Adrenal gland (tissue), 12 donors: ENCODE measurements around the gene PERM1. TPM values are rescaled to one million over a fixed set of nuclear protein-coding genes. Genes with fewer than 3 reads are reported as not detected.

Experiments used
- DNase-seq, 7 donors: peaks; one replicate each; pipeline ENCODE4 v3.0.0-alpha.2; 2019 to 2020
- H3K27ac ChIP-seq, 5 donors: fragments of 200-600 bp; sonication (generic) in 4 of 5; 1 replicate in 3 of 5; 2 replicates in 2 of 5; pipeline versions ENCODE4 v1.5.1 to v1.8.0; 2016 to 2020; ENCODE audit warnings: mild to moderate bottlenecking in 1 of 5
- H3K27me3 ChIP-seq: fragments of 200-600 bp; 2 replicates; pipeline ENCODE4 v1.8.0; 2021
- H3K36me3 ChIP-seq, 2 donors: fragments of 200-600 bp; replicated peaks in 1 of 2; 1 replicate in 1 of 2; 2 replicates in 1 of 2; pipeline versions ENCODE4 v1.5.1 to v1.8.0; 2018 to 2022
- H3K4me1 ChIP-seq, 2 donors: fragments of 200-600 bp; replicated peaks in 1 of 2; 1 replicate in 1 of 2; 2 replicates in 1 of 2; pipeline versions ENCODE4 v1.5.1 to v1.8.0; 2018 to 2021
- H3K4me3 ChIP-seq, 4 donors: fragments of 200-600 bp; sonication (generic) in 3 of 4; one replicate each; pipeline ENCODE4 v1.5.1; 2016 to 2018
- H3K9me3 ChIP-seq, 3 donors: fragments of 200-600 bp; sonication (generic) in 1 of 3; replicated peaks in 1 of 3; 1 replicate in 2 of 3; 2 replicates in 1 of 3; pipeline versions ENCODE4 v1.5.1 to v1.8.0; 2016 to 2021
- CTCF ChIP-seq, 6 experiments: fragments of 450-650 bp in 4 of 6; fragments of 200-600 bp in 2 of 6; sonication (generic) in 1 of 6; IDR thresholded peaks; 1 replicate in 5 of 6; 2 replicates in 1 of 6; pipeline versions ENCODE4 v1.5.1 to v1.8.0; 2016 to 2021; ENCODE audit warnings: antibody characterized with exemption in 6 of 6, mild to moderate bottlenecking in 2 of 6, moderate library complexity in 1 of 6
- POLR2A ChIP-seq, 2 donors: fragments of 450-650 bp; IDR thresholded peaks; one replicate each; pipeline ENCODE4 v1.6.1; 2017; ENCODE audit warnings: antibody characterized with exemption in 2 of 2, mild to moderate bottlenecking in 2 of 2, moderate library complexity in 1 of 2
- WGBS, 4 donors: extraction: QIAGEN DNeasy Blood & Tissue Kit in 2 of 4; methylation state at CpG; one replicate each; pipeline versions ENCODE4 v1.1.5 to v1.1.7; 2013 to 2017; 5-methylcytosine and 5-hydroxymethylcytosine counted together
- intact Hi-C, 2 donors: fragments of 100-400 bp; cut with DNase I; formaldehyde crosslinking; loops; one replicate each; pipeline versions ENCODE4 v1.14.1 to v1.15.0; 2022 to 2023
- polyA plus RNA-seq, 3 donors: library from polyadenylated mRNA; stranded (reverse); fragments of 200-250 nt in 2 of 3; fragments of 350-450 nt in 1 of 3; fragmentation: Illumina TruSeq in 1 of 3; extraction: RNeasy Lipid Tissue Mini Kit (QIAGEN cat#74804) in 1 of 3; gene quantifications; one replicate each; pipeline ENCODE4 v1.2.3, GENCODE V29; 2013 to 2014
- total RNA-seq, 9 donors: library from RNA; depleted of rRNA in 4 of 9; stranded (reverse); fragments of >200 nt in 4 of 9; fragments of 120-200 nt in 1 of 9; fragmentation: NEBNext Ultra II Directional in 1 of 9; extraction: Animal tissue kit (Norgen Biotek cat#: 25700) in 1 of 9; gene quantifications; one replicate each; pipeline versions ENCODE4 v1.1.0 to v1.2.4, GENCODE V29; 2013 to 2023
- donor health status: healthy with polysubstance abuse.
- donor health status: Bipolar disorder and iron deficiency.
- donor health status: DM: yes; HTN: yes; CAD: no.
- donor health status: DM: no; HTN: no; CAD: no.
- donor health status: DM: no; HTN: no; CAD: no.
- donor health status: DM: yes; HTN: yes; CAD: no.

Gene PERM1
- total and polyA plus RNA-seq, 12 donors: 0.13 to 0.88 (median 0.25) TPM; not detected in 5

DNA sequence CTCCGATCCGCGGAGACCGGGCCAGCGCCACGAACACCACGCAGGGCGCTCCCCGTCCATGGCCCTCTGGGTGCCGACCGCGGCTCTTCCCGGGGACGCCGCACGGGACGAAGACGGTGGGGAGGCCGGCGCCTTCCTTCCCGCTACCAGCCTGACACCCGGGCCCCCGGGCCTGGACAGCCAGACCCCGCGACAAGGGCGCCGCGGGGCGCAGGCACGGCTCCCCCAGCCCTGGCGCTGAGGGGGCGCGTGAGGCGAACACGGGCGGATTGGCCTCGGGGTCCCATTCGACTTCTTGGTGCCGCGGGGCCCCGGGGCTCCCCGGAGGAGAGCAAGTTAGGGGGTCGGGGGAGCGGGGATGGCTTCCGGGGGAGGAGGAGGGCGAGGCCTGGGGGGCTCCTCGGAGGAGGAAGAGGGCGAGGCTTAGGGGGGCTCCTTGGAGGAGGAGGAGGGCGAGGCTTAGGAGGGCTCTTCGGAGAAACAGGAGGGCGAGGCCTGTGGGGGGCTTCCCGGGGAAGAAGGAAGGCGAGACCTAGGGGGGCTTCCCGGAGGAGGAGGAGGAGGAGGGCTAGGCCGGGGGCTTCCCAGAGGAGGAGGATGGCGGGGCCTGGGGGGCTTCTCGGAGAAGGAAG, 22.0 kb downstream of the PERM1 start:
- WGBS, 4 donors: 21 to 24% (median 24%) methylated on average over 19 to 57 of the region's 57 CpGs; no CpG with 5 or more reads in 1 of the 4 donors
- Histone ChIP-seq H3K4me1 (peaks cover 17 to 20% of the 10 kb centered on the region in 2 donors), H3K27ac (peak overlapping the region in 1 of 5 donors; percentile 45), H3K4me3 (peak overlapping the region in 2 of 4 donors; percentile 34 to 99), H3K9me3 (no peaks in the 10 kb centered on the region), H3K36me3 (peaks cover 0 to 21% of the 10 kb centered on the region in 2 donors), H3K27me3 (no peaks in the 10 kb centered on the region)
- DNase-seq: no peak
- TF ChIP-seq CTCF (IDR thresholded peaks at IDR 0.05) (no peak), POLR2A (IDR thresholded peaks at IDR 0.05) (no peak)
- intact Hi-C loops: no loop called here

DNA sequence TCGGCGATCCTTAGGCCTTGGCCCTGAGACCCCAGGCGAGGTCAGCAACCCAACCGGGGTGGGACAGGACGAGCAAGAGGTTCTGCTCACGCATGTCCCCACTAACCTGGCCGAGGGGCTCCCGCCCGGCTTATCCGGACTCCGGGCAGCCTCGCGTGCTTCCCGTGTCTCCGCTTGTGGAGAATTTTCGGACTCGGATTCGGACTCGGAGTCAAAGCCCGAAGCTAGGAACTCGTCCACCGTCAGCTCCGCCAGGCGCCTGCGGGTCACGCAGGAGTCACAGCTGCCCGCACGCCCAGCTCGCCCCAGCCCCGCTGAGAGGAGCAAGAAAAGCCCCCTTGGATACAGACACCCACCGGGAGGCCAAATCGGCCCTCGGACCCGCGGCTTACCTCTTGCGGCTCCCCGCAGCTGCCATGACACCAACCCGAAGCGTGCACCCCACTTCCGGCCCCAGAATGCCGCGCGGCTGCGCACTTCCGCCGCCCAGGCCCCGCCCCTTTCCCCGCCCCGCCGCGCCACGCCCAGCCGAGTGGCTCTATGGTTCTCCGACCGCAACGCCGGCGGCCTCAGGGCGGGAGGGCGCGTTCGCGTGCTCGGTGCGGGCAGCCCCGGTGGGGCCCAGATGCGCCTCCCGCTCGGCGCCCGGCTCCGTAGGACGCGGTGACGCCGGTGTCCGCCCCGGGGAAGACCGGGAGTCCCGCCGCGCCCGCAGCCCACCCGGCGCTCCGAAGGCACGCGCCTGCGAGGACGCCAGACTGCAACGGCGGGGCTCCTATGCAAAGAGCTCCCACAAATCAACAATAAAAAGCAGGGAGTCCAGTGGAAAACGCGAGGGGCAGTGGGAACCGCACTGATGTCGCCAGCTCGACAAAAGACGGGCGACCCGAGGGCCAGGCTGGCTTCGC, 22.8 kb downstream of the PERM1 start, which contains the start of gene NOC2L:
Gene NOC2L, minus strand, starts transcription at position 434 of the 908 bp plus-strand sequence. Its CDS starts 16 bp downstream, at position 418.
- 2 to 6% (median 4%) methylated on average over 22 to 101 of the region's 101 CpGs for WGBS, 4 donors
- DNase-seq: peak; percentile 88 to 96 (median 93)
- peak within 1 kb of the TSS; percentile 19 to 99 (median 92) for H3K4me3 ChIP-seq
- no peak for TF ChIP-seq CTCF (IDR thresholded peaks at IDR 0.05)
- TF ChIP-seq POLR2A (IDR thresholded peaks at IDR 0.05): no peak
- peak within 1 kb of the TSS in 2 of 5 donors; percentile 48 to 61 for H3K27ac ChIP-seq
- no peaks in the 10 kb centered on the region for H3K27me3 ChIP-seq
- peaks cover 17 to 20% of the 10 kb centered on the region in 2 donors for H3K4me1 ChIP-seq
- no peaks in the 10 kb centered on the region for H3K9me3 ChIP-seq
- H3K36me3 ChIP-seq: peaks cover 0 to 29% of the 10 kb centered on the region in 2 donors
- intact Hi-C loops: no loop called here

DNA sequence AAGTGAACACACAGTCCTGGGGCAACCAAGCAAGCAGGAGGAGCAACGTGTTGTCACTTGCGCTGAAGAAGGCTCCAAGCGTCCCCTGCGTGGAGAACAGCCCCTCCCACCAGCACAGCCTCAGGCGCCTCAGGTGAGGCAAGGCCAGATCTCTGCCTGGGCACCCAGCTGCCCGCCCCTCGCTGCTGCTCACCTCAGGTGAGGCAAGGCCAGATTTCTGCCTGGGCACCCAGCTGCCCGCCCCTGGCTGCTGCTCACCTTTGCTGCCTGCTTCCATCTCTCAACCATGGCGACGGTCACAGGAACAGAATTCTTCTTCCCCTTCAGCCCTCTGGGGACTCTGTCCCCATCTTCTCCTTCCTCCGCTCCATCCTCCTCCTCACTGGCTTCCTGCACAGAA, 25.3 kb downstream of the PERM1 start:
- H3K9me3 ChIP-seq: no peaks in the 10 kb centered on the region
- H3K27ac ChIP-seq: no peak overlapping the region
- 88 to 95% (median 94%) methylated on average over 4 to 11 of the region's 11 CpGs for WGBS, 4 donors
- H3K36me3 ChIP-seq: peaks cover 0 to 53% of the 10 kb centered on the region in 2 donors
- peaks cover 17 to 20% of the 10 kb centered on the region in 2 donors for H3K4me1 ChIP-seq
- DNase-seq: no peak
- TF ChIP-seq POLR2A (IDR thresholded peaks at IDR 0.05) (no peak), CTCF (IDR thresholded peaks at IDR 0.05) (no peak)
- intact Hi-C loops: no loop called here
- H3K4me3 ChIP-seq: no peak overlapping the region
- H3K27me3 ChIP-seq: no peaks in the 10 kb centered on the region

- intact Hi-C loops: no loop called here
- peaks cover 0 to 64% of the 10 kb centered on the region in 2 donors for H3K36me3 ChIP-seq
Observed at GRCh38 chr1:955474-955873, 26.4 kb downstream of the PERM1 start.

More at GRCh38 chr1:955474-955873, 26.4 kb downstream of the PERM1 start:
- no peaks in the 10 kb centered on the region for H3K27me3 ChIP-seq
- H3K4me3 ChIP-seq: no peak overlapping the region
- peaks cover 17 to 20% of the 10 kb centered on the region in 2 donors for H3K4me1 ChIP-seq
- 76 to 96% (median 80%) methylated on average over 5 to 6 of the region's 6 CpGs for WGBS, 4 donors
- no peak for TF ChIP-seq POLR2A (IDR thresholded peaks at IDR 0.05)
- TF ChIP-seq CTCF (IDR thresholded peaks at IDR 0.05): no peak
- no peaks in the 10 kb centered on the region for H3K9me3 ChIP-seq
- H3K27ac ChIP-seq: no peak overlapping the region
- DNase-seq: no peak
